Transverse colon (tissue), 4 donors: ENCODE measurements around the gene DCST2. TPM values are rescaled to one million over a fixed set of nuclear protein-coding genes. Genes with fewer than 3 reads are reported as not detected.

Source experiments
- DNase-seq: peaks from one replicate; pipeline ENCODE4 v3.0.0-alpha.2; 2019
- H3K27ac ChIP-seq, 4 donors: fragments of 200-600 bp; sonication (generic); 2 replicates each; pipeline ENCODE4 v1.5.1; 2016 to 2018; ENCODE audit warnings: inconsistent platforms in 4 of 4
- H3K27me3 ChIP-seq: fragments of 200-600 bp; sonication (generic); 2 replicates; pipeline ENCODE4 v1.5.1; 2017; ENCODE audit warnings: inconsistent platforms
- H3K36me3 ChIP-seq, 4 donors: fragments of 200-600 bp; sonication (generic); 2 replicates each; pipeline ENCODE4 v1.5.1; 2017 to 2019; ENCODE audit warnings: inconsistent platforms in 4 of 4
- H3K4me1 ChIP-seq, 4 donors: fragments of 200-600 bp; sonication (generic); 2 replicates each; pipeline ENCODE4 v1.5.1; 2017 to 2020; ENCODE audit warnings: inconsistent platforms in 4 of 4
- H3K4me3 ChIP-seq, 4 donors: fragments of 200-600 bp; sonication (generic); 1 replicate in 1 of 4; 2 replicates in 3 of 4; pipeline versions ENCODE4 v1.5.1 to v1.6.1; 2017 to 2019; ENCODE audit warnings: inconsistent platforms in 4 of 4
- H3K9me3 ChIP-seq, 2 donors: fragments of 200-600 bp; sonication (generic); 2 replicates each; pipeline ENCODE4 v1.5.1; 2017 to 2019; ENCODE audit warnings: inconsistent platforms in 2 of 2
- CTCF ChIP-seq, 5 experiments: fragments of 200-600 bp in 3 of 5; fragments of 450-650 bp in 2 of 5; sonication (generic) in 3 of 5; IDR thresholded peaks; 1 replicate in 2 of 5; 2 replicates in 3 of 5; pipeline ENCODE4 v1.5.1; 2016 to 2017; ENCODE audit warnings: antibody characterized with exemption in 5 of 5, inconsistent platforms in 3 of 5, mild to moderate bottlenecking in 2 of 5, moderate library complexity in 1 of 5
- EP300 ChIP-seq: sonication (generic); formaldehyde crosslinking; IDR thresholded peaks from one replicate; pipeline ENCODE4 v1.6.1; 2017; ENCODE audit warnings: antibody characterized with exemption, low read depth
- POLR2A ChIP-seq: fragments of 450-650 bp; IDR thresholded peaks from one replicate; pipeline ENCODE4 v1.6.1; 2016; ENCODE audit warnings: antibody characterized with exemption, mild to moderate bottlenecking, moderate library complexity
- POLR2AphosphoS5 ChIP-seq, 3 donors: sonication (generic); formaldehyde crosslinking; IDR thresholded peaks; one replicate each; pipeline ENCODE4 v1.6.1; 2016; ENCODE audit warnings: antibody characterized with exemption in 3 of 3
- WGBS, 2 donors: methylation state at CpG; one replicate each; pipeline ENCODE4 v1.1.5; 2018; ENCODE audit warnings: low coverage in 1 of 2; 5-methylcytosine and 5-hydroxymethylcytosine counted together
- in situ Hi-C, 4 donors: fragments of 200-750 bp; cut with MboI; loops; one replicate each; pipeline versions ENCODE4 v1.15.0 to v1.15.1; 2017; ENCODE audit warnings: low sequenced_read_pairs in 3 of 4, low pct_ligation_motif_present in 1 of 4, low pct_unique_long_range_greater_than_20kb in 1 of 4
- intact Hi-C: fragments of 100-400 bp; cut with DNase I; formaldehyde crosslinking; loops from one replicate; pipeline ENCODE4 v1.15.1; 2023; ENCODE audit warnings: low total_unique reads
- total RNA-seq, 4 donors: library from RNA; depleted of rRNA; stranded (reverse); fragments of >200 nt; gene quantifications; one replicate each; pipeline ENCODE4 v1.1.0, GENCODE V29; 2016

DCST2 gene
- total RNA-seq, 4 donors from 2014 or later, result 1.9 to 4.6 (median 4.5) TPM; not detected in 1

- in situ Hi-C loops (loop anchor here in 3 of 4 donors (25.0 kb wide), 1 partner anchor 92 kb away; the partner anchor contains the start of genes ADAM15 (in 3 of the 3) and EFNA4 (in 3 of the 3)), intact Hi-C loops (no loop called here)
- peak; percentile 89 for DNase-seq
- no peaks in the 10 kb centered on the region for H3K27me3 ChIP-seq
- 43% methylated on average over 7 of the region's 15 CpGs; no CpG with 5 or more reads in 1 of the 2 donors for WGBS, 2 donors
- peaks cover 0 to 18% (median 5%) of the 10 kb centered on the region in 4 donors for H3K36me3 ChIP-seq
- H3K9me3 ChIP-seq, result no peaks in the 10 kb centered on the region
- H3K4me1 ChIP-seq, result peaks cover 29 to 54% (median 46%) of the 10 kb centered on the region in 4 donors
- peak within 1 kb of the TSS; percentile 97 to 99 (median 99) for H3K27ac ChIP-seq
- peak within 1 kb of the TSS; percentile 20 to 46 (median 26) for H3K4me3 ChIP-seq
- TF ChIP-seq CTCF (IDR thresholded peaks at IDR 0.05), result no peak
- TF ChIP-seq POLR2A, result peak; percentile 76
- no peak for TF ChIP-seq EP300
- peak; percentile 91 to 94 (median 94) for TF ChIP-seq POLR2AphosphoS5 (IDR thresholded peaks at IDR 0.05)
Measured at GRCh38 chr1:154970631-154971340, 62.8 kb downstream of the DCST2 start, which contains the start of gene SHC1. TSS of gene SHC1 (minus strand) at chr1:154970747. CDS start at chr1:154970526, 221 bp downstream.

GRCh38 chr1:154969860-154970452 is 63.6 kb downstream of the DCST2 start:
- Histone ChIP-seq H3K4me1 (peaks cover 29 to 51% (median 44%) of the 10 kb centered on the region in 4 donors), H3K4me3 (peak overlapping the region; percentile 20 to 46 (median 26)), H3K36me3 (peaks cover 0 to 24% (median 5%) of the 10 kb centered on the region in 4 donors), H3K27ac (peak overlapping the region; percentile 97 to 99 (median 99)), H3K27me3 (no peaks in the 10 kb centered on the region), H3K9me3 (no peaks in the 10 kb centered on the region)
- no peak for DNase-seq
- TF ChIP-seq CTCF (IDR thresholded peaks at IDR 0.05) (no peak), POLR2A (no peak), POLR2AphosphoS5 (IDR thresholded peaks at IDR 0.05) (no peak), EP300 (no peak)
- intact Hi-C loops, result loop anchor here (5.0 kb wide), 1 partner anchor 32 kb away; the partner anchor contains the start of gene ZBTB7B
- in situ Hi-C loops, result loop anchor here in 3 of 4 donors (25.0 kb wide), 1 partner anchor 92 kb away; the partner anchor contains the start of genes ADAM15 (in 3 of the 3) and EFNA4 (in 3 of the 3)
- WGBS, 2 donors, result 43 to 54% methylated on average over 9 to 21 of the region's 22 CpGs

- TF ChIP-seq EP300 (no peak), POLR2A (no peak), POLR2AphosphoS5 (IDR thresholded peaks at IDR 0.05) (no peak), CTCF (IDR thresholded peaks at IDR 0.05) (no peak)
- peak overlapping the region; percentile 97 to 99 (median 99) for H3K27ac ChIP-seq
- WGBS, 2 donors, result 70 to 83% methylated on average over 2 to 5 of the region's 5 CpGs
- H3K27me3 ChIP-seq, result no peaks in the 10 kb centered on the region
- H3K36me3 ChIP-seq, result peaks cover 0 to 29% (median 7%) of the 10 kb centered on the region in 4 donors
- H3K4me1 ChIP-seq, result peaks cover 29 to 51% (median 44%) of the 10 kb centered on the region in 4 donors
- peak overlapping the region in 1 of 4 donors; percentile 46 for H3K4me3 ChIP-seq
- intact Hi-C loops (loop anchor here (5.0 kb wide), 1 partner anchor 33 kb away; the partner anchor contains the start of gene ZBTB7B), in situ Hi-C loops (loop anchor here in 3 of 4 donors (25.0 kb wide), 1 partner anchor 93 kb away; the partner anchor contains the start of genes ADAM15 (in 3 of the 3) and EFNA4 (in 3 of the 3))
- DNase-seq, result no peak
- H3K9me3 ChIP-seq, result no peaks in the 10 kb centered on the region
Measured at GRCh38 chr1:154969246-154969645, 64.3 kb downstream of the DCST2 start.
